ENCODE data around the gene WDR12.
"Not testable (repeated sequence)": the region's sequence is repeated elsewhere in the genome, so short reads cannot be mapped to it uniquely, and the experiment has no call there.

Gene WDR12

DNA sequence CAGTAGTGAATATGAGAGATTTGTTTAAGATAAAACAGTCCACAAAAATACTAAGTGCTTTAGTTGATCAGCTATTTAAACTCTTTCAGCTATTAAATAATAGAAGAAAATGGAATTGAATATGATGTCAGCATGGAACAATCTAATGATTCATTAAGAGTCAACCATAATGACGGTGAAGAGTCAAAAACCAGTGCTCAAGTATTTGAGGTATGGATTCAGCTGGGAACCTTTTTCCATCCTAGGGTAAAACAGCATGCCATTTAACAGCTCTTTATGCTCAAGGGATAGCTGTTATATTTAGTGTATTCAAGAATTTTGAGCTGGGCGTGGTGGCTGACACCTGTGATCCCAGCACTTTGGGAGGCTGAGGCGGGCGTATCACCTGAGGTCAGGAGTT, 30.3 kb upstream of the WDR12 start:
- ChIA-PET CTCF (no interaction called here), POLR2A (no interaction called here)
- DNase-seq (ENCODE audit: extremely low spot score), result no peak
- no peak for TF ChIP-seq FOXA1 (IDR thresholded peaks at IDR 0.05)
- TF ChIP-seq ZNF384 (IDR thresholded peaks at IDR 0.05), result no peak
- no peak for TF ChIP-seq ELF4 (IDR thresholded peaks at IDR 0.05)
- no peak for TF ChIP-seq HDGF (IDR thresholded peaks at IDR 0.05; ENCODE audit: borderline replicate concordance)
- no peak for TF ChIP-seq PKNOX1 (IDR thresholded peaks at IDR 0.05)
- no peak for TF ChIP-seq SP1 (IDR thresholded peaks at IDR 0.05)
- no peak for TF ChIP-seq CTBP1 (IDR thresholded peaks at IDR 0.05; ENCODE audit: borderline replicate concordance)
- TF ChIP-seq BHLHE40 (IDR thresholded peaks at IDR 0.05; ENCODE audit: borderline replicate concordance), result no peak
- TF ChIP-seq L3MBTL2 (conservative IDR thresholded peaks at IDR 0.05), result no peak
- no peak for TF ChIP-seq FOXM1 (IDR thresholded peaks at IDR 0.05; ENCODE audit: borderline replicate concordance)

GRCh38 chr2:202938960-202939359, 27.5 kb upstream of the WDR12 start:
- DNase-seq (ENCODE audit: extremely low spot score), result no peak
- POLR2A ChIA-PET, result no interaction called here
- CTCF ChIA-PET, result no interaction called here
- TF ChIP-seq HDGF (IDR thresholded peaks at IDR 0.05; ENCODE audit: borderline replicate concordance), result no peak
- no peak for TF ChIP-seq NFRKB (IDR thresholded peaks at IDR 0.05)
- TF ChIP-seq L3MBTL2 (conservative IDR thresholded peaks at IDR 0.05), result no peak
- no peak for TF ChIP-seq FOXA1 (IDR thresholded peaks at IDR 0.05)
- no peak for TF ChIP-seq CTBP1 (IDR thresholded peaks at IDR 0.05; ENCODE audit: borderline replicate concordance)
- no peak for TF ChIP-seq ARNT (IDR thresholded peaks at IDR 0.05)
- TF ChIP-seq ELF4 (IDR thresholded peaks at IDR 0.05), result no peak
- TF ChIP-seq LEF1 (IDR thresholded peaks at IDR 0.05; ENCODE audit: borderline replicate concordance), result no peak
- no peak for TF ChIP-seq FOXM1 (IDR thresholded peaks at IDR 0.05; ENCODE audit: borderline replicate concordance)

- POLR2A ChIA-PET, result no interaction called here
- TF ChIP-seq SUZ12 (IDR thresholded peaks at IDR 0.05), result no peak
These were observed 23.0 kb upstream of the WDR12 start for GRCh38 chr2:202934456-202934855.

GRCh38 chr2:202933958-202934357, 22.5 kb upstream of the WDR12 start:
- no peak for DNase-seq (ENCODE audit: extremely low spot score)
- POLR2A ChIA-PET, result no interaction called here
- CTCF ChIA-PET, result no interaction called here
- no peak for TF ChIP-seq FOXM1 (IDR thresholded peaks at IDR 0.05; ENCODE audit: borderline replicate concordance)

More at GRCh38 chr2:202934456-202934855, 23.0 kb upstream of the WDR12 start:
- DNase-seq (ENCODE audit: extremely low spot score), result no peak
- CTCF ChIA-PET, result no interaction called here

GRCh38 chr2:202933139-202933510, 21.7 kb upstream of the WDR12 start:
- TF ChIP-seq SP1 (IDR thresholded peaks at IDR 0.05), result no peak
- POLR2A ChIA-PET, result no interaction called here
- DNase-seq (ENCODE audit: extremely low spot score), result no peak
- CTCF ChIA-PET, result no interaction called here

- DNase-seq (ENCODE audit: extremely low spot score), result no peak
- POLR2A ChIA-PET, result no interaction called here
- no peak for TF ChIP-seq L3MBTL2 (conservative IDR thresholded peaks at IDR 0.05)
- CTCF ChIA-PET, result no interaction called here
These were observed 21.1 kb upstream of the WDR12 start for GRCh38 chr2:202932425-202933138.

DNA sequence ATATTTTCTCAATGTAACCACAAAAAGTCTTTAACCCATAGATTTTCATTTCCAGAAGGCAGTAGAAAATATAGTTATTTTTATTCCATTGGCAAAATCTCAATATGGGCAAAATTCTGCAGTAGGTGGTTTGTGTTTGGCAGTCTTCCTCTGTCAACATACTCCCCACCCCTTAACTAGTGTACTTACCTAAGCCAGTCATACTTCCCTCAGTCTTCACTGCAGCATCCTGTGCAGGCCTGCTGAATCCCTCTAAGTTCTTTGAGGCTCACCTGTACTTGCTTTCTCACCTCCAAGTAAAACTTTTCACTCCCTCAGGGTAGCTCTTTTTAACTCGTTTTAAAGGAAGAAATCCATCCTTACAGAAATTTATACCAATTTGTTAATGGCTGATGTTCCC, 7.4 kb upstream of the WDR12 start:
- POLR2A ChIA-PET, result no interaction called here
- CTCF ChIA-PET, result interaction anchor here (0.6 kb wide), 1 partner anchor 171 kb away, joined by 4 read pairs; no protein-coding TSS in a partner anchor
- TF ChIP-seq ZNF384 (IDR thresholded peaks at IDR 0.05), result no peak
- no peak for TF ChIP-seq ARNT (IDR thresholded peaks at IDR 0.05)
- no peak for TF ChIP-seq FOXK2 (IDR thresholded peaks at IDR 0.05)
- no peak for TF ChIP-seq SUZ12 (IDR thresholded peaks at IDR 0.05)
- TF ChIP-seq LEF1 (IDR thresholded peaks at IDR 0.05; ENCODE audit: borderline replicate concordance), result no peak
- no peak for TF ChIP-seq FOXM1 (IDR thresholded peaks at IDR 0.05; ENCODE audit: borderline replicate concordance)
- TF ChIP-seq TARDBP (IDR thresholded peaks at IDR 0.05), result no peak
- DNase-seq (ENCODE audit: extremely low spot score), result no peak

GRCh38 chr2:202912342-202913201, 1.1 kb upstream of the WDR12 start:
- CTCF ChIA-PET; DNase-seq (ENCODE audit: extremely low spot score): not testable (repeated sequence)
- POLR2A ChIA-PET, result interaction anchor here (1.2 to 1.9 kb wide), 2 partner anchors 41 to 326 kb away, joined by 5 to 6 read pairs; partner anchors contain the start of genes CYP20A1 and ICA1L

- no peak for DNase-seq (ENCODE audit: extremely low spot score)
- POLR2A ChIA-PET, result interaction anchor here (0.7 to 1.9 kb wide), 6 partner anchors 37 to 327 kb away, joined by 3 to 6 read pairs (median 4); partner anchors contain the start of genes CYP20A1, ICA1L and NBEAL1
- TF ChIP-seq BHLHE40 (IDR thresholded peaks at IDR 0.05; ENCODE audit: borderline replicate concordance) (no peak), PKNOX1 (IDR thresholded peaks at IDR 0.05) (no peak), SP1 (IDR thresholded peaks at IDR 0.05) (no peak), ZNF384 (IDR thresholded peaks at IDR 0.05) (no peak), FOXM1 (IDR thresholded peaks at IDR 0.05; ENCODE audit: borderline replicate concordance) (no peak), L3MBTL2 (conservative IDR thresholded peaks at IDR 0.05) (no peak), NFRKB (IDR thresholded peaks at IDR 0.05) (no peak), ELF4 (IDR thresholded peaks at IDR 0.05) (no peak)
- CTCF ChIA-PET, result no interaction called here
These were observed 316 bp downstream of the WDR12 start for GRCh38 chr2:202911203-202911511.
